HEK293 (cell line): Measurements from ENCODE around the gene CLDN17.

Source experiments
- ELK4 ChIP-seq: IDR thresholded peaks from 2 replicates; pipeline ENCODE4 v1.6.1; 2011; ENCODE audit warnings: mild to moderate bottlenecking, low read depth, low read length, borderline replicate concordance
- ZNF747 ChIP-seq: fragments of 450-650 bp; formaldehyde crosslinking; IDR thresholded peaks from 2 replicates; pipeline ENCODE4 v1.5.1; 2016; ENCODE audit warnings: missing biosample characterization, missing genetic modification characterization

- no peak for TF ChIP-seq ELK4
- no peak for TF ChIP-seq ZNF747
Measured at GRCh38 chr21:30190554-30190953, 23.9 kb upstream of the CLDN17 start.
